HG02973 (cell line): ENCODE data around the gene RNF14.

Experiments used
- ATAC-seq: cut with Tn5 transposase; IDR thresholded peaks from one replicate; pipeline ENCODE4 v1.9.1; 2021; ENCODE audit warnings: moderate library complexity; ENCODE audit not compliant: unreplicated experiment

The RNF14 gene, protein sequence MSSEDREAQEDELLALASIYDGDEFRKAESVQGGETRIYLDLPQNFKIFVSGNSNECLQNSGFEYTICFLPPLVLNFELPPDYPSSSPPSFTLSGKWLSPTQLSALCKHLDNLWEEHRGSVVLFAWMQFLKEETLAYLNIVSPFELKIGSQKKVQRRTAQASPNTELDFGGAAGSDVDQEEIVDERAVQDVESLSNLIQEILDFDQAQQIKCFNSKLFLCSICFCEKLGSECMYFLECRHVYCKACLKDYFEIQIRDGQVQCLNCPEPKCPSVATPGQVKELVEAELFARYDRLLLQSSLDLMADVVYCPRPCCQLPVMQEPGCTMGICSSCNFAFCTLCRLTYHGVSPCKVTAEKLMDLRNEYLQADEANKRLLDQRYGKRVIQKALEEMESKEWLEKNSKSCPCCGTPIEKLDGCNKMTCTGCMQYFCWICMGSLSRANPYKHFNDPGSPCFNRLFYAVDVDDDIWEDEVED

GRCh38 chr5:141968914-141969608, at the start of gene RNF14:
RNF14 (plus strand) TSS chr5:141969105; CDS start chr5:141973589, 4,484 bp downstream.
- peak; percentile 92 for ATAC-seq

GRCh38 chr5:141919218-141920119, 49.4 kb upstream of the RNF14 start:
- no peak for ATAC-seq

DNA sequence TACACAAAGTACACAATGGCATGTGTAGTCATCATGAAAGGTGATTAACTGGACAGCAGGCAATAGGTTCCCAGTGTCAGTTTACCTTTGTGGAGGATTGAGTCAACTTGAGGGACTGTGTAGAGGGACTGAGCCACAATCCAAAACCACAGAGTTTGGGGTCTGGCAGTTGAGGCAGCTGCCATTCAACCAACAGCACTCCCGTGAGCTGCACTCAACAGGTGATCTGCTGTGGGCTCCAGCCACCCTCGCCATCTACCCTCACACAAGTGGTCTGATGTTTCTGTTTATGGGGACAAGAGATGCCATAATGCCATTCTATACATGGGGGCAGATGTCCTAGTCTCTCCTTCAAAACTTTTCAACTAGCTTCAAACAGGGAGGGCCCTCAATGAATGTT, 48.1 kb upstream of the RNF14 start:
- ATAC-seq: no peak

DNA sequence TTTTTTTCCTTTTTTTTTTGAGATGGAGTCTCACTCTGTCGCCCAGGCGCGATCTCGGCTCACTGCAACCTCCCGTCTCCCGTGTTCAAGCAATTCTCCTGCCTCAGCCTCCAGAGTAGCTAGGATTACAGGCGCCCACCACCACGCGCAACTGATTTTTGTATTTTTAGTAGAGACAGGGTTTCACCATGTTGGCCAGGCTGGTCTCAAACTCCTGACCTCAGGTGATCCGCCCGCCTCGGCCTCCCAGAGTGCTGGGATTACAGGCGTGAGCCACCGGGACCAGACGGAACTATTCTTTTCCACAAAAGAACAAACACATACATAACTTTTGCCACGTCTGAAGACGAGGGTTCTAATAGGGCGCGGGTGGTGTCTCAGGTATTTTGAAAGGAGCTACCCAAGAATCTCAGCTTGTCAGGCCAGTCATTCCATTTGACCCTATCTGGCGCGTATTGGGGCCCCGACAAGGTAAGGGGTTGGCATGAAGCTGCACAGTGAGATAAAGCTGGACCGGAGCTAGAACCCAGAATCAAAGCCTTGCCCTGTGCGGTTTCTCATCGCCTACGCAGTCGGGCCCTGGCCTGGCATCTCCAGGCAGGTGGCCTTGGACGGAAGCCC, 46.0 kb upstream of the RNF14 start:
- ATAC-seq: peak; percentile 5

DNA sequence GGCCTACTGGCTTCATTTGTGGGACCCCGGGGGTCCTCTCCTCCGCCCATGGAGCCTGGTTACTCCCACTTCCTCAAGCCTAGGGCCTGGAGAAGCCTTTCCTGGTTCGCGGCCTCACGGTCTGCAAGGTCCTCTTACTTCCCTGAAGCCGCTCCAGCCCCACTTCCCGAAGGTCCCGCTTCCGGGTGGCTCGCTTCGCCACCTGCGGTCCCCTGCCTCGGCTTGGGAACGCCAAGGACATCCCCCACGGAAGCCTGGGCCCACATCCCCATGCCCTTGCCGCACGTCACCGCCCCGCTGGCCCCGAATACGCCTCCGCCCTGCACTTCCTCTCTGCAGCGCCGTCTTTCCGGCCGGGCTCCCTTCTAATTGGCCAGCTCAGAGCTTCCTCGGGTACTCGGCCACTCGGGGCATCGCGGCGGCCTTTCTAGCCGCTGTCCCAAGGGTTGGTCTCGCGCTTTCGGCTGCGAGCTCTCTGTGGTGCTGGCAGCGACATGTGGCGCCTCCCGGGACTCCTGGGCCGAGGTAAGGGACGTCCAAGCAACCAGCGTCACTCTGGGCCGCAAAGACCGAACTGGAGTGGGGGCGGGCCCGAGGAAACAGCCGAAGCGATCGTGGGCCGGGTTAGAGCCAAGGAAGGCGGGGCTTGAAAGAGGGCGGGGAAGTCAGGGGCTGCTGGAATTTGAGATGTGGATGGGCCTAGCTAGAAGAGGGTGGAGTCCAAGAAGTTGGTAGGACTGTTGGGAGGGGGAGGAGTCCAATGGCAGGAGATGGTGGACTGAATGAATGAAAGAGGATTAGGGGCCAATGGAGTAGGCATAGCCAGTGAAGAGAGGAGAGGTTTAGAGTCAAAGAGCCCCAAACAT, 45.2 kb upstream of the RNF14 start, which contains the start of gene DELE1:
Gene DELE1, plus strand, starts transcription at position 424 of the 866 bp plus-strand sequence. Its CDS starts 71 bp downstream, at position 495.
- ATAC-seq: peak; percentile 94

GRCh38 chr5:141926434-141926833, 42.5 kb upstream of the RNF14 start:
- no peak for ATAC-seq

DNA sequence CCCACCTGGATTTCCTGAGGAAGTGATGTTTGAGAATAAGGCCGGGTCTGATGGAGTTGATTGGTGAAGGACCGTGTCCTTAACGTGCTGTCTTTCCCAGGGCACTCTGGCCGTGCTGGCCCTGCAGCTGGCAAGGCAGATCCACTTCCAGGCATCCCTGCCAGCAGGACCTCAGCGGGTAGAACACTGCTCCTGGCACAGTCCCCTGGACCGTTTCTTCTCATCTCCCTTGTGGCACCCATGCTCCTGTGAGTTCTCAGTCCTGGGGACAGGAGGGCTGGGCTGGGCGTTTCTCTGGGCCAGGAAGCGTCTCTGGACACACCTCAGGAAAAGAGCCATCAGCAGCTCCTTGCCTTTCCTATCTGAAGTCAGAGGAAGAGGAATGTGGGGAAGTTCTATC, 40.9 kb upstream of the RNF14 start:
- ATAC-seq: no peak

DNA sequence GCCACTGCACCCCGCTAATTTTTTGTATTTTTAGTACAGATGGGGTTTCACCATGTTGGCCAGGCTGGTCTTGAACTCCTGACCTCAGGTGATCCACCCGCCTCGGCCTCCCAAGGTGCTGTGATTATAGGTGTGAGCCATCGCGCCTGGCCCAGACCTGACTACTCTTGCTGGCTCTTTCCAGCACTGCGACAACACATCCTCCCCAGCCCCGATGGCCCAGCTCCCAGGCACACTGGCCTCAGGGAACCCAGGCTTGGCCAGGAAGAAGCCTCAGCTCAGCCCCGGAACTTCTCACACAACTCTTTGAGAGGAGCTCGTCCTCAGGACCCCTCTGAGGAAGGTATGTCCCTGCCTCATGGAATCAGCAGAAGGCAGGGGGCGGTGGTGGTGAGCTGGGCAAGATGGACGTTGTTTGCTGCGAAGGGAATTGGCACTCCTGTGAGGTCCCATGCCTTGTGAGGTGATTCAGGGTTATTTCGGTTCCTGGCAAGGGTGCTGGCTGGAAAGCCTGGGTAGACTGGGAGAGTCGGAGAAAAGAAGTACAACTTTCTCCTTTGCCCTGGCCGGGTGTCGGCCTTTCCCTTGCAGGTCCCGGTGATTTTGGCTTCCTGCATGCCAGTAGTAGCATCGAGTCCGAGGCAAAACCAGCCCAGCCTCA, 39.4 kb upstream of the RNF14 start:
- no peak for ATAC-seq

- no peak for ATAC-seq
Observed at GRCh38 chr5:141931694-141932093, 37.2 kb upstream of the RNF14 start.

DNA sequence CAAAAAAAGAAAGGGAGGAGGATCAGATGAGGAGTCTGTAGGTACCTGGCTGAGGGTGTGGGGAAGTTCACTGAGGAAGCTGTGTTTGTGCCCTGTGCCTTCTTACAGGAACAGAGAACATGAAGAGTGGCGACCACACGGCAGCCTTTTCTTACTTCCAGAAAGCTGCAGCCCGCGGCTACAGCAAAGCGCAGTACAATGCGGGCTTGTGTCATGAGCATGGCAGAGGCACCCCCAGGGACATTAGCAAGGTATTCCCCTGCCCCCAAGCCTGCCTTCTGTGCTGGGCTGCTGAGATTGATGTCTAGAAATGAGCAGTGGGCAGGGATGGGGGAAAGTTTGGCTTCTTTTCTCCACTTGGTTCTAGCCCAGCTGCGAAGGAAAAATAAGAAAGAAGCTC, 35.8 kb upstream of the RNF14 start:
- no peak for ATAC-seq

GRCh38 chr5:141934099-141934844, 34.6 kb upstream of the RNF14 start:
- ATAC-seq: no peak

GRCh38 chr5:141935538-141935937, 33.4 kb upstream of the RNF14 start:
- no peak for ATAC-seq

DNA sequence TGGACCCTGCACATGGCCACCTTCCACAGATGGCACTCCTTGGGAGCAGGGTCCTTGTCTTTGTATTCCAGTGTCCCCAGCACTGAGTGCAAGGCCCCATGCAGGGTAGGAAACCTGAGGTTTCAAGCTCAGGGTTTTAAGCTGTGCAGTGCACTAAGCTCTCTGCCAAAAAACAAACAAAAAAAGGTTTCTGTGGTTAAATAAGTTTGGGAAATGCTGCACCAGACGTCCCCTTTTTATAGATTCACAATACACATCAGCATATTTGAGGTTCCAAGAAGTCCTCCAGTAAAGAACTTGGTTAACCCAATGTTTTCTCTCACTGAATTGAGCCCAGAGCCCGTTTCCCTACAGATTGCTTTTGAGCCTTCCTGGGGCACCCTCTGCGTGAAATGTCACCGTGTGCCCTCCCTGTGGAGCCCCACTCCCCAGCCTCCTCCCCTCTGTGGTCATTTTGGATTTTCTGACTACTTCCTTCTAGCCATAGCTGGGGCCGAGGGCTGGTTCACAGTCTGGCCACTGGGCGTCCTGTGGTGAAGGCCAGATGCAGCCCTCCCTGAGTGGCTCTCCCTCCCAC, 28.1 kb upstream of the RNF14 start:
- ATAC-seq: no peak

DNA sequence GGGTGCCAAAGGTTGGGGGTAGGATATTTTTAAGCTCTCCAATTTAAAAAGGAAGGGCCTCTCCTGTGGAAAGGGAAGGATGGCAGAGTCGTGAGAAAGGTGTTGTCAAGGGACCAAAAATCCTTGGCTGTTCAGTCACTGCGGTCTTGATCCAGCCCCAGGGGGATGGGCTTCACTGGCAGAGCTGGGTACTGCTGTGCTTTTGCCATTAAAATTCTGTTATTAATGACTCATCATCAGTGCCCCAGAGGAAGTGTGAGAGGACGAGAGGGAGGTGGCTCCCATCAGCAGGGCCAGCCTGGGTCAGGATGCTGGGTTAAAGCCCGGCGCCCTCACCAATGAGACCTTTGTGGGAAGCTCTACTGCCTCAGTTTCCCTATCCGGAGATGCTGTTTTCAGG, 27.6 kb upstream of the RNF14 start:
- ATAC-seq: no peak

DNA sequence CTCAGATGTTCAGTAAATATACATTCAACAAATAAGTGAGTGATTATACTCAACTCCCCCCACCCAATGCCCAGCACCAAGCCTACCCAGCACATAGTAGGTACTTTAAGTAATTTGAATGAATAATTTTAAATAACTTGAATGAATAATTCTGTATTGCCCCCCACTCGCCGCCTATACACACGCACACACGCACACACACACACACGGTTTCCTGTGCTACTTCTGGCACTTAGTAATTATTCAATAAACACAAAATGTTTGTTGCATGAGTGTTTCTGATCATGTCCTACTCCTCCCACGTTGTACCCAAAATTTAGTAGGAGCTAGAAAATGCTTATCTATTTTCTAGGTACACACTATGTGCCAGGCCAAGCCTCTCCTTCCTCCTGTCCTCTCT, 27.1 kb upstream of the RNF14 start:
- ATAC-seq: no peak

DNA sequence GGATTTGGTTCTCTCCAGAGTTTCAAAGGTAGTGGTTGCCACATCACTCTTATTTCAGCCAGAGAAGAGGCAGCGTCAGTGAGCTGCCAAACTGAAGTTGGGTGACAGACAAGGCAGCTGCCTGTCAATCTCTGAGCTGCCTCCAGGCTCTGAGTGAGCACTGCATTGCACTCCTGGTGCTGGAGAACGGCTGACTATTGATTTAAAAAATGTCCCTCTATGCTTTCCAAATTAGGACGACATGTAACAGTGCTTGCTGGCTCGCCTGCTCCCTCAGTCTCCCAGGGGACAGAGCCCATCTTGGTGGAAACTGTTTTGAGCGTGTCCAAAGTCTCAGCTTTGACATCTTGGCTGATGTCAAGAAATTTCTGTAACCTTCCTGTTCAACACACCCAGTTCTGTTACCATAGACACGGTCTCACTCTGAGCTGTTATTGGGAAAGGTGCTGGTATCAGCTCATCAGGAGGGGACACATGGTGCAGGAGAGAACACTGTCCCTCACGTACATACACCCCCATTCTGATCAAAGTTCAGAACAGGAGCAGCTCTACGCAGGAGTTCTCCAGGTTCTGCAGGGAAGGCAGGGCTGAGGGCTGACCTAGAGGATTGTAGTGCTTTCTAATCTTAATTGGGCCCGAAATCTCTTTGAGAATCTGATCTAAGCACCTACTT, 26.6 kb upstream of the RNF14 start:
- no peak for ATAC-seq

DNA sequence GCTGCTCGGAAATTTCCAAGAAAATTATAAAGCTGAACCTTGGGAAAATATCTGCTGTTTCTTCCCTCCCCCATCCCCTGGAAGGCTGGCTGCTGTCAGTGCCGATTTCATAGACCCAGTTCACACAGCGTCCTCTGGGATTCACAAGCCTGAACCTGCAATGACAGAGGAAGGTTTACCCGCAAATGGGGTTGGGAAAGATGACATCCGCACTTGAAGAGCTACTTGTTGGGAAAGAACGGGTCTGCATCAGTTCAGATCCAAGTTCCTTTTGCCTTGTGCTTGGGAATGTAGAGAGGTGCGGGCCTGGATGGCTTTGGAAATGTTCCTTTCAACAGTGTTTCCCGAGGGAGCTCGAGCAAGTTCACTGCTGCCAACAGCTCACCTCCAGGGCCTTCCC, 24.8 kb upstream of the RNF14 start:
- no peak for ATAC-seq
